ENCODE data around the gene HNRNPF.

DNA sequence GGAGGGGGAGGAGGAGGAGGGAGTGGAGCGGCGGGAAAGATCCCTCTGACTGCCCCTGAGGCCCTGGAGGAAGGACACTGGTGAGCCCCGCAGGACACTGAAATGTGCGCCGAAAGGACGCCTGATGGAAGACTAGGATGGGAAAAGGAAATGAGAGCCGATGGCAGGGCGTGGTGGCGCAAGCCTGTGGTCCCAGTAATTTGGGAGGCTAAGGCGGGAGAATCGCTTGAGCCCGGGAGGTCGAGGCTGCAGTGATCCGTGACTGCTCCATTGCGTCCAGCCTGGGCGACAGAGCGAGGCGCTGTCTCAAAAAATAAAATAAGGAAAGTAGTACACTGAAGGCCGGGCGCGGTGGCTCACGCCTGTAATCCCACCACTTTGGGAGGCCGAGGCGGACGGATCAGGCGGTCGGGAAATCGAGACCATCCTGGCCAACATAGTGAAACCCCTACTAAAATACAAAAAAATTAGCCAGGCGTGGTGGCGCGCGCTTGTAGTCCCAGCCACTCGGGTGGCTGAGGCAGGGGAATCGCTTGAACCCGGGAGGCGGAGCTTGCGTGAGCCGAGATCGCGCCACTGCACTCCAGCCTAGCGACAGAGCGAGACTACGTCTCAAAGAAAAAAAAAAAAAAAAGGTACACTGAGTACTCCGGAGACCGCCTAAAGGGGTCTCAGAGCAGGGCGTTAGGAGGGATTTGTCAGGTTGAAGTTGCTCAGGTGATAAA lies 561 bp upstream of the HNRNPF start:
- TF ChIP-seq, protein P1, sequence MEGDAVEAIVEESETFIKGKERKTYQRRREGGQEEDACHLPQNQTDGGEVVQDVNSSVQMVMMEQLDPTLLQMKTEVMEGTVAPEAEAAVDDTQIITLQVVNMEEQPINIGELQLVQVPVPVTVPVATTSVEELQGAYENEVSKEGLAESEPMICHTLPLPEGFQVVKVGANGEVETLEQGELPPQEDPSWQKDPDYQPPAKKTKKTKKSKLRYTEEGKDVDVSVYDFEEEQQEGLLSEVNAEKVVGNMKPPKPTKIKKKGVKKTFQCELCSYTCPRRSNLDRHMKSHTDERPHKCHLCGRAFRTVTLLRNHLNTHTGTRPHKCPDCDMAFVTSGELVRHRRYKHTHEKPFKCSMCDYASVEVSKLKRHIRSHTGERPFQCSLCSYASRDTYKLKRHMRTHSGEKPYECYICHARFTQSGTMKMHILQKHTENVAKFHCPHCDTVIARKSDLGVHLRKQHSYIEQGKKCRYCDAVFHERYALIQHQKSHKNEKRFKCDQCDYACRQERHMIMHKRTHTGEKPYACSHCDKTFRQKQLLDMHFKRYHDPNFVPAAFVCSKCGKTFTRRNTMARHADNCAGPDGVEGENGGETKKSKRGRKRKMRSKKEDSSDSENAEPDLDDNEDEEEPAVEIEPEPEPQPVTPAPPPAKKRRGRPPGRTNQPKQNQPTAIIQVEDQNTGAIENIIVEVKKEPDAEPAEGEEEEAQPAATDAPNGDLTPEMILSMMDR (conservative IDR thresholded peaks at IDR 0.05 in 1 of 2, IDR thresholded peaks at IDR 0.05 in 1 of 2; ENCODE audit: extremely low read depth in 1 of 2, insufficient read depth in 1 of 2, low read depth in 1 of 2, low read length in 2 of 2) = no peak
- TF ChIP-seq EZH2 (IDR thresholded peaks at IDR 0.05; ENCODE audit: borderline replicate concordance, low read length) = no peak
